Transverse colon (tissue), 4 donors: ENCODE measurements around the gene OR10P1.
A peak's percentile ranks its signal among the peaks of the same experiment; 100 is the strongest.

Experiments
- POLR2A ChIP-seq: fragments of 450-650 bp; IDR thresholded peaks from one replicate; pipeline ENCODE4 v1.6.1; 2016; ENCODE audit warnings: antibody characterized with exemption, mild to moderate bottlenecking, moderate library complexity
- POLR2AphosphoS5 ChIP-seq, 3 donors: sonication (generic); formaldehyde crosslinking; IDR thresholded peaks; one replicate each; pipeline ENCODE4 v1.6.1; 2016; ENCODE audit warnings: antibody characterized with exemption in 3 of 3
- TF ChIP-seq, protein P1 (sequence below), 5 experiments: fragments of 200-600 bp in 3 of 5; fragments of 450-650 bp in 2 of 5; sonication (generic) in 3 of 5; IDR thresholded peaks; 1 replicate in 2 of 5; 2 replicates in 3 of 5; pipeline ENCODE4 v1.5.1; 2016 to 2017; ENCODE audit warnings: antibody characterized with exemption in 5 of 5, inconsistent platforms in 3 of 5, mild to moderate bottlenecking in 2 of 5, moderate library complexity in 1 of 5

DNA sequence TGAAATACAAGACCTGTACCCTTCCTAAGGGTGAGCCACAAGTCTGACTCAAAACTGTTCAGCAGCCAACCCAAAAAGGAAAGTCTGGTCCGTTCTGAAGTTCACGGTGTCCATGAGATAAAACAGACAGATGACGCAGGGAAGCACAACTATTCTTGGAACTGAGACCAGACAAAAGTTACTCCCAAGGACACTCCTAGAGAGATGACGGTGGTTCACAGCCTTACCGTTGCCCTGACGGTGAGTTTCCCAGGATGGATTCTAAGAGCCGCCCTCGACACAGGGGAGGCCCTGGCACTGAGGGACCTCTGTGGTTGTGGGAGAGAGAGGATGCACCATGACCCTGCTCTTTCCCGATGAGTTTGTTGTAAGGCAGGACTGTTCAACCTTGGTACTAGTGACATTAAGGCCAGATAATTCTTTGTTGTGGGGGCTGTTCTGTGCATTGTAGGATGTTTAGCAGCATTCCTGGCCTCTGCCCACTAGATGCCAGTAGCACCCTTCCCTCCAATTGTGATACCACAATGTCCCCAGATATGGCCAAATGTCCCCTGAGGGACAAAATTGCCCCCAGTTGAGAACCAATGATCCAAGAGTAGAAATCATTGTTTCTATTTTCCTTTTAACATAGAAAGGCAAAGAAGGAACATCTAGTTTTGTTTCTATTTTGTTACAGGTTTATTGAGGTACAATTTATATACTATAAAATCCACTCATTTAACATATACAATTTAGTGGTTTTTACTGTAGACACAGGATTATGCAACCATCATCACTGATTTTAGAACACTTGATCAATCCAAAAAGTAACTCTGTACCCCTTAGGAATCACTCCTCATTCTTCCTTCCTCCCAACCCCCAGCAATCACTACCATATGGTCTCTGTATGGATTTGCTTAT lies 23.0 kb downstream of the OR10P1 start:
- TF ChIP-seq POLR2AphosphoS5 (IDR thresholded peaks at IDR 0.05) (peak; percentile 45 to 58 (median 48)), POLR2A (no peak)
- TF ChIP-seq, protein P1, sequence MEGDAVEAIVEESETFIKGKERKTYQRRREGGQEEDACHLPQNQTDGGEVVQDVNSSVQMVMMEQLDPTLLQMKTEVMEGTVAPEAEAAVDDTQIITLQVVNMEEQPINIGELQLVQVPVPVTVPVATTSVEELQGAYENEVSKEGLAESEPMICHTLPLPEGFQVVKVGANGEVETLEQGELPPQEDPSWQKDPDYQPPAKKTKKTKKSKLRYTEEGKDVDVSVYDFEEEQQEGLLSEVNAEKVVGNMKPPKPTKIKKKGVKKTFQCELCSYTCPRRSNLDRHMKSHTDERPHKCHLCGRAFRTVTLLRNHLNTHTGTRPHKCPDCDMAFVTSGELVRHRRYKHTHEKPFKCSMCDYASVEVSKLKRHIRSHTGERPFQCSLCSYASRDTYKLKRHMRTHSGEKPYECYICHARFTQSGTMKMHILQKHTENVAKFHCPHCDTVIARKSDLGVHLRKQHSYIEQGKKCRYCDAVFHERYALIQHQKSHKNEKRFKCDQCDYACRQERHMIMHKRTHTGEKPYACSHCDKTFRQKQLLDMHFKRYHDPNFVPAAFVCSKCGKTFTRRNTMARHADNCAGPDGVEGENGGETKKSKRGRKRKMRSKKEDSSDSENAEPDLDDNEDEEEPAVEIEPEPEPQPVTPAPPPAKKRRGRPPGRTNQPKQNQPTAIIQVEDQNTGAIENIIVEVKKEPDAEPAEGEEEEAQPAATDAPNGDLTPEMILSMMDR (IDR thresholded peaks at IDR 0.05): peak in 4 of 5 experiments; percentile 11 to 33 (median 28)
